HepG2 (cell line): ENCODE measurements around the gene RAD21L1. TPM values are rescaled to one million over a fixed set of nuclear protein-coding genes. Genes with fewer than 3 reads are reported as not detected.
A peak's percentile ranks its signal among the peaks of the same experiment; 100 is the strongest.

Source experiments
- AGO2 ChIP-seq: fragments of 200-400 bp; formaldehyde crosslinking; optimal IDR thresholded peaks from 2 replicates; pipeline ENCODE3; 2017; ENCODE audit warnings: mild to moderate bottlenecking, low read depth, low read length, moderate library complexity
- ATRX ChIP-seq: sonication (generic); formaldehyde crosslinking; IDR thresholded peaks from 2 replicates; pipeline ENCODE4 v1.4.0; 2020; ENCODE audit warnings: missing genetic modification reagents, borderline replicate concordance
- BORCS8-MEF2B ChIP-seq: sonication (generic); formaldehyde crosslinking; IDR thresholded peaks from 2 replicates; pipeline ENCODE4 v1.8.0; 2022; ENCODE audit warnings: mild to moderate bottlenecking, missing genetic modification reagents
- CBFB ChIP-seq: sonication (generic); formaldehyde crosslinking; IDR thresholded peaks from 2 replicates; pipeline ENCODE4 v1.4.0; 2020; ENCODE audit warnings: missing genetic modification reagents
- MTA1 ChIP-seq: sonication (generic); formaldehyde crosslinking; IDR thresholded peaks from 2 replicates; pipeline ENCODE4 v1.4.0; 2020; ENCODE audit warnings: missing genetic modification reagents, mild to moderate bottlenecking, borderline replicate concordance
- MTF2 ChIP-seq: sonication (generic); formaldehyde crosslinking; IDR thresholded peaks from 2 replicates; pipeline ENCODE4 v1.5.0; 2020; ENCODE audit warnings: missing genetic modification reagents, borderline replicate concordance
- SKI ChIP-seq: fragments of 450-650 bp; IDR thresholded peaks from one replicate; pipeline ENCODE4 v1.6.1; 2018; ENCODE audit warnings: mild to moderate bottlenecking; ENCODE audit not compliant: partially characterized antibody
- SRY ChIP-seq: sonication (generic); formaldehyde crosslinking; IDR thresholded peaks from 2 replicates; pipeline ENCODE4 v1.8.0; 2022; ENCODE audit warnings: mild to moderate bottlenecking, missing genetic modification reagents
- ZHX1 ChIP-seq: sonication (generic); formaldehyde crosslinking; IDR thresholded peaks from 2 replicates; pipeline ENCODE4 v1.8.1; 2022; ENCODE audit warnings: low read depth, mild to moderate bottlenecking, missing genetic modification reagents
- ZNF629 ChIP-seq: sonication (generic); formaldehyde crosslinking; conservative IDR thresholded peaks from 2 replicates; pipeline ENCODE4 v1.5.0; 2020; ENCODE audit warnings: missing genetic modification reagents
- ZNF761 ChIP-seq: sonication (generic); formaldehyde crosslinking; conservative IDR thresholded peaks from 2 replicates; pipeline ENCODE4 v1.4.0; 2020; ENCODE audit warnings: mild to moderate bottlenecking, missing genetic modification reagents
- ZNF773 ChIP-seq: sonication (generic); formaldehyde crosslinking; IDR thresholded peaks from 2 replicates; pipeline ENCODE4 v1.4.0; 2020; ENCODE audit warnings: missing genetic modification reagents, borderline replicate concordance
- ZSCAN29 ChIP-seq: sonication (generic); formaldehyde crosslinking; conservative IDR thresholded peaks from 2 replicates; pipeline ENCODE4 v1.4.0; 2020; ENCODE audit warnings: mild to moderate bottlenecking, missing genetic modification reagents
- polyA plus RNA-seq, 8 experiments: library from polyadenylated mRNA; depleted of rRNA in 3 of 8; stranded (reverse) in 7 of 8; unstranded in 1 of 8; fragments of >200 nt; fragmentation: Illumina TruSeq in 4 of 8; extraction: Trizol in 4 of 8; gene quantifications; 2 replicates each; pipeline versions ENCODE4 v1.2.1 to v1.2.3, GENCODE V29; 2011 to 2016; ENCODE audit warnings: low read depth in 4 of 8, missing spikeins in 1 of 8, mixed read lengths in 1 of 8; ENCODE audit not compliant: insufficient read depth in 1 of 8
- total RNA-seq, 5 experiments: library from RNA; depleted of rRNA; stranded (reverse); fragments of >200 nt; fragmentation: Illumina TruSeq; extraction: Trizol; gene quantifications; 2 replicates each; pipeline ENCODE4 v1.2.3, GENCODE V29; 2016; ENCODE audit warnings: low read depth in 1 of 5
- TF ChIP-seq, protein P1 (sequence below): sonication (generic); formaldehyde crosslinking; IDR thresholded peaks from 2 replicates; pipeline ENCODE4 v1.4.0; 2020; ENCODE audit warnings: missing genetic modification reagents
- TF ChIP-seq, protein P2 (sequence below): sonication (generic); formaldehyde crosslinking; IDR thresholded peaks from 2 replicates; pipeline ENCODE4 v1.4.0; 2020; ENCODE audit warnings: missing genetic modification reagents
- TF ChIP-seq, protein P3 (sequence below): sonication (generic); formaldehyde crosslinking; IDR thresholded peaks from 2 replicates; pipeline ENCODE4 v1.4.0; 2020; ENCODE audit warnings: missing genetic modification reagents
- TF ChIP-seq, protein P4 (sequence below): sonication (generic); formaldehyde crosslinking; IDR thresholded peaks from 2 replicates; pipeline ENCODE4 v1.4.0; 2020; ENCODE audit warnings: mild to moderate bottlenecking, missing genetic modification reagents
- TF ChIP-seq, protein P5 (sequence below): sonication (generic); formaldehyde crosslinking; IDR thresholded peaks from 2 replicates; pipeline ENCODE4 v1.4.0; 2020; ENCODE audit warnings: mild to moderate bottlenecking, missing genetic modification reagents

Gene RAD21L1
- total and polyA plus RNA-seq, 2 of the 13 experiments (the other 11 are each of a cell fraction or from before 2014, with no cell fraction given) = not detected

DNA sequence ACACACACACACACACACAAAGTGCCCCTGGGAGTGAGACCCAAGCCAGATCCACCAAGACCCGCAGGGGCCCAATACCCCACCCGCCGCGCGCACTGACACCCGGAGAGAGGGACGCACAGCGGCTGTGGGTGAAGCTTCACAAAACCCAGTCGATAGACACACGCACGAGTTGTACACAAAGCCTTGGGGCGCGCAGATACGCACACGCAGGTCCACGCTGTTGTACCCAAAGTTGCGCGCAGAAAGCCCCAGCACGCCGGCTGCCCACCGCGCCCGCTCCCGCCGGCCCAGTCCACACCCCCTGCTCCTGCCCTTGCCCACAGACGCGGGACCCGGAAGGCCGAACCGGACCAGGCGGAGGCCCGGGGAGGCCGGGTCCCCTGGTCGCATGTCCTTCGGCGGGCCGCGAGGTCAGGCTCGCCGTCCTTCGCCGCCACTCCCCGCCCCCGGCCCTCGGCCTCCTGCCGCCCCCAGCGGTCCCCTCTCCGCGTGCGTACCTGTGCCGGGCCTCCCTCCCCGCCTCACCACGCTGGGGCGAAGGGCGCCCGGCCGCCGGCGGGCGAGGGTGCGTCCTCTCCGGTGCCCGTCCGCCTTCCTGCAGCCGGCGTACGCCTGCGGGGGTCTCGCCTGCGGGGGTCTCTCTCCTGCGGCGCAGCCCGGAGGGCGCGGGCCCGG is 41.1 kb upstream of the RAD21L1 start, which contains the start of gene TMEM74B (continued):
- no peak for TF ChIP-seq ATRX (CRISPR knock-in tag)
- TF ChIP-seq MTA1 = peak; percentile 82; the same call in 1 of the 2 replicates
- peak; percentile 31; the same call in 1 of the 2 replicates for TF ChIP-seq CBFB (CRISPR knock-in tag)
- TF ChIP-seq SKI = no peak
- TF ChIP-seq, protein P1, sequence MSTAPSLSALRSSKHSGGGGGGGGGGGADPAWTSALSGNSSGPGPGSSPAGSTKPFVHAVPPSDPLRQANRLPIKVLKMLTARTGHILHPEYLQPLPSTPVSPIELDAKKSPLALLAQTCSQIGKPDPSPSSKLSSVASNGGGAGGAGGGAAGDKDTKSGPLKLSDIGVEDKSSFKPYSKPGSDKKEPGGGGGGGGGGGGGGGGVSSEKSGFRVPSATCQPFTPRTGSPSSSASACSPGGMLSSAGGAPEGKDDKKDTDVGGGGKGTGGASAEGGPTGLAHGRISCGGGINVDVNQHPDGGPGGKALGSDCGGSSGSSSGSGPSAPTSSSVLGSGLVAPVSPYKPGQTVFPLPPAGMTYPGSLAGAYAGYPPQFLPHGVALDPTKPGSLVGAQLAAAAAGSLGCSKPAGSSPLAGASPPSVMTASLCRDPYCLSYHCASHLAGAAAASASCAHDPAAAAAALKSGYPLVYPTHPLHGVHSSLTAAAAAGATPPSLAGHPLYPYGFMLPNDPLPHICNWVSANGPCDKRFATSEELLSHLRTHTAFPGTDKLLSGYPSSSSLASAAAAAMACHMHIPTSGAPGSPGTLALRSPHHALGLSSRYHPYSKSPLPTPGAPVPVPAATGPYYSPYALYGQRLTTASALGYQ (CRISPR knock-in tag) = no peak
- no peak for TF ChIP-seq ZSCAN29 (CRISPR knock-in tag)
- 0 out of 2 replicates have a peak, but pooled peaks have one; percentile 37 for TF ChIP-seq SRY (CRISPR knock-in tag)
- no peak for TF ChIP-seq ZNF761
- TF ChIP-seq, protein P2, sequence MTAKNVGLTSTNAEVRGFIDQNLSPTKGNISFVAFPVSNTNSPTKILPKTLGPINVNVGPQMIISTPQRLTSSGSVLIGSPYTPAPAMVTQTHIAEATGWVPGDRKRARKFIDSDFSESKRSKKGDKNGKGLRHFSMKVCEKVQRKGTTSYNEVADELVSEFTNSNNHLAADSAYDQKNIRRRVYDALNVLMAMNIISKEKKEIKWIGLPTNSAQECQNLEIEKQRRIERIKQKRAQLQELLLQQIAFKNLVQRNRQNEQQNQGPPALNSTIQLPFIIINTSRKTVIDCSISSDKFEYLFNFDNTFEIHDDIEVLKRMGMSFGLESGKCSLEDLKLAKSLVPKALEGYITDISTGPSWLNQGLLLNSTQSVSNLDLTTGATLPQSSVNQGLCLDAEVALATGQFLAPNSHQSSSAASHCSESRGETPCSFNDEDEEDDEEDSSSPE (CRISPR knock-in tag) = peak; percentile 60; the same call in 1 of the 2 replicates
- TF ChIP-seq ZHX1 (CRISPR knock-in tag) = 0 out of 2 replicates have a peak, but pooled peaks have one; percentile 70
- TF ChIP-seq, protein P3, sequence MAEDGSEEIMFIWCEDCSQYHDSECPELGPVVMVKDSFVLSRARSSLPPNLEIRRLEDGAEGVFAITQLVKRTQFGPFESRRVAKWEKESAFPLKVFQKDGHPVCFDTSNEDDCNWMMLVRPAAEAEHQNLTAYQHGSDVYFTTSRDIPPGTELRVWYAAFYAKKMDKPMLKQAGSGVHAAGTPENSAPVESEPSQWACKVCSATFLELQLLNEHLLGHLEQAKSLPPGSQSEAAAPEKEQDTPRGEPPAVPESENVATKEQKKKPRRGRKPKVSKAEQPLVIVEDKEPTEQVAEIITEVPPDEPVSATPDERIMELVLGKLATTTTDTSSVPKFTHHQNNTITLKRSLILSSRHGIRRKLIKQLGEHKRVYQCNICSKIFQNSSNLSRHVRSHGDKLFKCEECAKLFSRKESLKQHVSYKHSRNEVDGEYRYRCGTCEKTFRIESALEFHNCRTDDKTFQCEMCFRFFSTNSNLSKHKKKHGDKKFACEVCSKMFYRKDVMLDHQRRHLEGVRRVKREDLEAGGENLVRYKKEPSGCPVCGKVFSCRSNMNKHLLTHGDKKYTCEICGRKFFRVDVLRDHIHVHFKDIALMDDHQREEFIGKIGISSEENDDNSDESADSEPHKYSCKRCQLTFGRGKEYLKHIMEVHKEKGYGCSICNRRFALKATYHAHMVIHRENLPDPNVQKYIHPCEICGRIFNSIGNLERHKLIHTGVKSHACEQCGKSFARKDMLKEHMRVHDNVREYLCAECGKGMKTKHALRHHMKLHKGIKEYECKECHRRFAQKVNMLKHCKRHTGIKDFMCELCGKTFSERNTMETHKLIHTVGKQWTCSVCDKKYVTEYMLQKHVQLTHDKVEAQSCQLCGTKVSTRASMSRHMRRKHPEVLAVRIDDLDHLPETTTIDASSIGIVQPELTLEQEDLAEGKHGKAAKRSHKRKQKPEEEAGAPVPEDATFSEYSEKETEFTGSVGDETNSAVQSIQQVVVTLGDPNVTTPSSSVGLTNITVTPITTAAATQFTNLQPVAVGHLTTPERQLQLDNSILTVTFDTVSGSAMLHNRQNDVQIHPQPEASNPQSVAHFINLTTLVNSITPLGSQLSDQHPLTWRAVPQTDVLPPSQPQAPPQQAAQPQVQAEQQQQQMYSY (CRISPR knock-in tag) = no peak; the same call in 1 of the 2 replicates
- no peak for TF ChIP-seq AGO2
- TF ChIP-seq, protein P4, sequence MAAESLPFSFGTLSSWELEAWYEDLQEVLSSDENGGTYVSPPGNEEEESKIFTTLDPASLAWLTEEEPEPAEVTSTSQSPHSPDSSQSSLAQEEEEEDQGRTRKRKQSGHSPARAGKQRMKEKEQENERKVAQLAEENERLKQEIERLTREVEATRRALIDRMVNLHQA (CRISPR knock-in tag) = no peak
- TF ChIP-seq BORCS8-MEF2B (CRISPR knock-in tag) = 0 out of 2 replicates have a peak, but pooled peaks have one; percentile 17
- 0 out of 2 replicates have a peak, but pooled peaks have one; percentile 22 for TF ChIP-seq ZNF629 (CRISPR knock-in tag)
- TF ChIP-seq, protein P5, sequence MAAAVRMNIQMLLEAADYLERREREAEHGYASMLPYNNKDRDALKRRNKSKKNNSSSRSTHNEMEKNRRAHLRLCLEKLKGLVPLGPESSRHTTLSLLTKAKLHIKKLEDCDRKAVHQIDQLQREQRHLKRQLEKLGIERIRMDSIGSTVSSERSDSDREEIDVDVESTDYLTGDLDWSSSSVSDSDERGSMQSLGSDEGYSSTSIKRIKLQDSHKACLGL (CRISPR knock-in tag) = peak; percentile 41
- no peak for TF ChIP-seq ZNF773 (CRISPR knock-in tag)
- TF ChIP-seq MTF2 (CRISPR knock-in tag) = peak; percentile 65; the same call in 1 of the 2 replicates
